ENCODE data around the gene SRP14. TPM values are rescaled to one million over a fixed set of nuclear protein-coding genes. Genes with fewer than 3 reads are reported as not detected.
A peak's percentile ranks its signal among the peaks of the same experiment; 100 is the strongest.

Gene SRP14
- total and polyA plus RNA-seq, 3 experiments from 2014 or later, result 202 to 835 (median 203) TPM

DNA sequence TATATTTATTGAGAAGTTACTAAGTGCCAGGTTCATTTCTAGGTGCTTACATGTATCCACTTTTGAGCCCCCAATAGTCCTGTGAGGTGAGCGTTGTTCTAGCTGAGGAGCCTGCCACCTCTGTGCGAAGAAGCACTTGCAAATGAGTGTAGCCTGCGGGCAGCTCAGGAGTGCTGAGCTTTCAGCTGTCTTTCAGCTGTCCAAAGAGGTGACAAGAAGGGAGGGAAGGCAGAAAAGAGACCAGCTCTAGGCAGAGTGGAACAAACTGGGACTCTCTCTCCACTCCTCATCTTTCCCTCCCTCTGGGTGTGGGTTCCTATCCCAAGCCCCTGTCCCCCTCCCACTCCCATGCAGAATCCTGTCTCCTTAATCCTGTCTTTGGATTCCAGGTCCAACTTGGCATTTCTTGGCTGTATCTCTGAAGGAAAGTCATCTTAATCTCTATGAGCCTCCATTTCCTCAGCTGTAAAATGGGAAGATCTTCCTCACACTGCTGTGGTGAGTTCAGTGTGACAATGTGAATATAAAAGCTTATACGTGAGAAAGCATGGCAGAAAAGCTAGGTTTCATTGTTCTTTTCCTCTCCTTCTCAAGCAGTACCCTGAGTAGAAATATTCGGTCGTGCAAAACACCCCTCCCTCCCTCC, 6.7 kb upstream of the SRP14 start:
- no peak overlapping the region for H3K27ac ChIP-seq (ENCODE audit: low read depth, low read length)

DNA sequence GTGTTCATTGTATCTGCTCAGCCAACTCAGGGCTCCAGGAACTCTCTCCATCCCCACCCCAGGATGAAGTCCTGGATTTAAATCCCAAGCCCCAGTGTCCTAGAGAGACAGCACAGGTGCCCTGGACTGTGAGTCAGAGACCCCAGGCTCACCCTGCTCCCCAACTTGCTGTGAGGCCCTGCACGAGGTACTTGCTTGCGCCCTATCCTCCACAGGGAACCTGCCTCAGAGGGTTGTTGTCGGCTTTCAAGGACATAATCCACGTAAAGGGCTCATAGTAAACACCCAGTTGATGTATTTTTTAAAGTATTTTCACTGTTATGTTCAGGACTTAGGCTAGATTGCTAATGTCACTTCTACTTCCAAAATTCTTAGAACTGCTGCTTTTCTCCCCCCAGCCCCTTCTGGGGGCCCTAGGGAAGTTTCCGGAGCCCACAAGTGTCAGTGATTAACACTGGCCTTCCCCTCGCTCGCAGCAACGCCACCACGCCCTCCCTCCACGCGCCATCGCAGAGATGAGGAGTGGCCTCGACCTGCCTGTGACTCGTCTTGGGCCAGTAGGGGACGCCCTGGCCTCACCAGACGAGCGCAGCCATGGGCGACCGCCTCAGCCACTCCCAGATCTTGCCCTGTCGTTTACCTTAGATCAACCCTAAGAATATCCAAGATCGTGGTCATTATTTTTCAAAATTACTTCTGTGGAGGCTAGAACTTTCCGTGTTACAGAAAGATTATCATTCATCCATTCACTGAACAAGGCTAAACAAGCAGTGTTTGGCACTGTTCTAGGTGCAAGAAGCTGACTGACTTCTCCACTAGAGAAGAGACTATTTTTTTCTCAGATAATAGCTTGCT, 6.0 kb upstream of the SRP14 start:
- H3K27ac ChIP-seq (ENCODE audit: low read depth, low read length), result no peak overlapping the region
- Mint-ChIP-seq H3K27me3 (no peaks in the 10 kb centered on the region), H3K9me3 (no peaks in the 10 kb centered on the region), H3K36me3 (peaks cover 0 to 1% (median 0%) of the 10 kb centered on the region in 3 donors), H3K4me3 (peak overlapping the region in 6 of 7 donors; percentile 43 to 78 (median 63)), H3K4me1 (peaks cover 50 to 64% (median 60%) of the 10 kb centered on the region in 3 donors), H3K27ac (peak overlapping the region; percentile 21 to 83 (median 55))
- CTCF ChIA-PET, result interaction anchor here (0.6 to 7.9 kb wide), 19 partner anchors 8 to 421 kb away, joined by 3 to 140 read pairs (median 3); partner anchors contain the start of genes BMF and PLCB2
- H3K9me3 ChIP-seq (ENCODE audit: low read length), result no peaks in the 10 kb centered on the region
- POLR2A ChIA-PET, result no interaction called here
- H3K27me3 ChIP-seq (ENCODE audit: insufficient read depth, low read length, poor library complexity, severe bottlenecking), result no peaks in the 10 kb centered on the region
- DNase-seq, result peak; percentile 67 to 86 (median 72)
- H3K4me3 ChIP-seq (ENCODE audit: low read length), result peak overlapping the region; percentile 9
- no peaks in the 10 kb centered on the region for H3K36me3 ChIP-seq (ENCODE audit: insufficient read depth, low read length)
- H3K4me1 ChIP-seq (ENCODE audit: insufficient read depth, low read length), result peaks cover 57% of the 10 kb centered on the region

More for the DNA sequence above, 6.7 kb upstream of the SRP14 start:
- H3K27ac Mint-ChIP-seq, result peak overlapping the region in 7 of 8 donors; percentile 31 to 83 (median 67)
- Histone ChIP-seq H3K4me1 (ENCODE audit: insufficient read depth, low read length) (peaks cover 57% of the 10 kb centered on the region), H3K4me3 (ENCODE audit: low read length) (peak overlapping the region; percentile 9), H3K9me3 (ENCODE audit: low read length) (no peaks in the 10 kb centered on the region), H3K36me3 (ENCODE audit: insufficient read depth, low read length) (no peaks in the 10 kb centered on the region), H3K27me3 (ENCODE audit: insufficient read depth, low read length, poor library complexity, severe bottlenecking) (no peaks in the 10 kb centered on the region)
- peaks cover 46 to 62% (median 60%) of the 10 kb centered on the region in 3 donors for H3K4me1 Mint-ChIP-seq
- ChIA-PET CTCF (interaction anchor here (0.6 to 7.9 kb wide), 17 partner anchors 9 to 422 kb away, joined by 3 to 140 read pairs (median 3); partner anchors contain the start of genes BMF and PLCB2), POLR2A (interaction anchor here (0.5 kb wide), 1 partner anchor 76 kb away, joined by 4 read pairs; no protein-coding TSS in a partner anchor)
- peak overlapping the region in 2 of 7 donors; percentile 42 to 56 for H3K4me3 Mint-ChIP-seq
- DNase-seq, result no peak
- no peaks in the 10 kb centered on the region for H3K27me3 Mint-ChIP-seq
- H3K9me3 Mint-ChIP-seq, result no peaks in the 10 kb centered on the region
- H3K36me3 Mint-ChIP-seq, result peaks cover 0 to 1% (median 0%) of the 10 kb centered on the region in 3 donors

DNA sequence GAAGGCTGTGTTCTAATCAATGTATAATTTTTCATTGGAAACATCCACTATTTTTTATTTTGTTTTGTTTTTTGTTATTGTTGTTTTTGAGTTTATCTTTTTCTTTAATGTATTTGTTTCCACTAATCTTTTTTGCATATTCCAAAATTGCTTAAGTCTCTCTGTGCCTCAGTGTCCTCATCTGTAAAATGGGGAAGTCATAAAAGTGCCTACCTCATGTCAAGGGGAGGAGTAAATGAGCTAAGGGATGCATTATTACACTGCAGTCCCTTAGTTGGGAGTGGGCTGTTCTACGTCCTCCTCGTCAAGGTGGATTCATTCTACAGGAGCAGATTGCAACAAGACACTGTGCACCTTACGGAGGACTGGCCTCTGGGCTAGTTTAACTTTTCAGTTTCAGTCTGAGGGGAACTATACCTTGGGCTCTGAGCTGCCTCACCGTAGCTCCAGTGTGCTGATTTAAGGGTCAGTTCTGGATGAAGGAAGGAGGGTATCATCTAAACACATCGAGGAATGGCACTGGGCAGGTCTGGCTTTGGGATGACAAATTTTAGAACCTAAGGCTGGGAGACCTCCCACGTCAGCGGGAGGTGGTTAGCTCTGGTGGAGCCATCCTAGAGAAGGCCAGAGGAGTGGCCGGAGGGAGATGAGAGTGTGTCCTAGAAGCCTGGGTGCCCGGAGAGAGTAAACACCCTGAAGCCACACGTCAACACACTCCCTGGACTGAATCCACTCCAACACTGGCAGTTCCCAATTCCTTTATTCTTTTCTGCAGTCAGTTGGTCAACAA, 5.1 kb upstream of the SRP14 start:
- Mint-ChIP-seq H3K36me3 (peaks cover 0 to 4% (median 0%) of the 10 kb centered on the region in 3 donors), H3K27ac (peak overlapping the region in 2 of 8 donors; percentile 38 to 79), H3K27me3 (no peaks in the 10 kb centered on the region), H3K4me1 (peaks cover 48 to 62% (median 58%) of the 10 kb centered on the region in 3 donors), H3K9me3 (no peaks in the 10 kb centered on the region), H3K4me3 (no peak overlapping the region)
- H3K27ac ChIP-seq (ENCODE audit: low read depth, low read length), result no peak overlapping the region
- no peaks in the 10 kb centered on the region for H3K9me3 ChIP-seq (ENCODE audit: low read length)
- H3K4me1 ChIP-seq (ENCODE audit: insufficient read depth, low read length), result peaks cover 51% of the 10 kb centered on the region
- no peak for DNase-seq
- ChIA-PET POLR2A (no interaction called here), CTCF (interaction anchor here (0.9 to 7.9 kb wide), 5 partner anchors 59 to 264 kb away, joined by 3 to 140 read pairs (median 5); no protein-coding TSS in a partner anchor)
- H3K36me3 ChIP-seq (ENCODE audit: insufficient read depth, low read length), result no peaks in the 10 kb centered on the region
- H3K27me3 ChIP-seq (ENCODE audit: insufficient read depth, low read length, poor library complexity, severe bottlenecking), result no peaks in the 10 kb centered on the region
- H3K4me3 ChIP-seq (ENCODE audit: low read length), result no peak overlapping the region

DNA sequence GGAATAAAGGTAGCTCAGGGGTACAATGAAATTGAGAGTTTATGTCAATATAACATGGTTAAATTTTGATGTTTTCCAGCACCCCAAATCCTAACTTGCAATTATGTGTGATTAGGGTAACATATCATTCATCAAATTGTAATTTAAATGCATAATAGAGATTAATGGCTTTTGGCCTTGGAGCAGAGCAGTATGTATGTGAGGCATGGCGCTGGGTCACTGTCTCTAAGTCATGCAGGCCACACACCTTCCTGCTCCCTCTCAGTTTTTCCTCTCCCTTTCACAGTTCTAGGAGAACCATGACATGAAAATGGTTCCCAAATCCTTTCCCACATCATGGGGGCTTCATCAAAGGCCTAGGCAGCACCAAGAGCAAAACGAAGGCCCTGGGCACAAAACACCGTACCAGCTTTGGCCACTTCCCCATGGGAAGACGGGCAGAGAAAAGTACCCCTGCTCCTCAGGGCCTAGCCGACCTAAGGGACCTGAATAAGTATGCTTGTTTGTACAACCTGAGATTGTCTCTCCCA, 3.9 kb upstream of the SRP14 start:
- peaks cover 0 to 17% (median 2%) of the 10 kb centered on the region in 3 donors for H3K36me3 Mint-ChIP-seq
- DNase-seq, result no peak
- Histone ChIP-seq H3K36me3 (ENCODE audit: insufficient read depth, low read length) (no peaks in the 10 kb centered on the region), H3K9me3 (ENCODE audit: low read length) (no peaks in the 10 kb centered on the region), H3K27ac (ENCODE audit: low read depth, low read length) (no peak overlapping the region), H3K27me3 (ENCODE audit: insufficient read depth, low read length, poor library complexity, severe bottlenecking) (no peaks in the 10 kb centered on the region), H3K4me3 (ENCODE audit: low read length) (no peak overlapping the region), H3K4me1 (ENCODE audit: insufficient read depth, low read length) (peaks cover 44% of the 10 kb centered on the region)
- POLR2A ChIA-PET, result no interaction called here
- no peaks in the 10 kb centered on the region for H3K9me3 Mint-ChIP-seq
- CTCF ChIA-PET, result interaction anchor here (0.9 to 7.9 kb wide), 4 partner anchors 60 to 236 kb away, joined by 3 to 140 read pairs (median 51); no protein-coding TSS in a partner anchor
- peak overlapping the region in 1 of 8 donors; percentile 88 for H3K27ac Mint-ChIP-seq
- H3K4me1 Mint-ChIP-seq, result peaks cover 46 to 60% (median 55%) of the 10 kb centered on the region in 3 donors
- peaks cover 0 to 2% of the 10 kb centered on the region in 2 donors for H3K27me3 Mint-ChIP-seq
- H3K4me3 Mint-ChIP-seq, result peak overlapping the region in 1 of 7 donors; percentile 13

DNA sequence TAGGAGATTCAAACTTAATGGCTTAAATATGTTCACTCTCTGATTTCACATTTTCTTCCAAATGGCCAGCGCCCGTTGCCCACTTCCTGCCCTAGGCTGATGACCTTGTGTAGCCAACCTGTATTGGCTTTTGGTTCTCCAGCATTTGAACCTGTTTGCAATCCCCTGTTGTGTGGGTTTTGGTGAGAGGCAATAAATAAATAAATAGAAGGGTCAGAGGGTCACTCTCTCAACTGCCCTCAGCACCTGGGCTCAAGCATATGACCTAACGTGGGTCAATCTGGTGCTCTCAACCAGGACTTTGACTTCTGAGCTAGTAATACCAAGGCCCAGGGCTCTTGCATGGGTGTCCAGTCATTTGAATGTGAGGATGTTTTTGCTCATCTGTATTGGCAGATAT, 1.8 kb upstream of the SRP14 start:
- ChIA-PET CTCF (interaction anchor here (1.2 to 9.1 kb wide), 3 partner anchors 65 to 233 kb away, joined by 3 to 54 read pairs (median 36); partner anchors contain the start of gene BMF), POLR2A (interaction anchor here (0.6 kb wide), 1 partner anchor 253 kb away, joined by 3 read pairs; no protein-coding TSS in a partner anchor)
- H3K9me3 ChIP-seq (ENCODE audit: low read length), result no peaks in the 10 kb centered on the region
- peak overlapping the region in 6 of 8 donors; percentile 43 to 100 (median 76) for H3K27ac Mint-ChIP-seq
- peaks cover 0 to 2% of the 10 kb centered on the region in 2 donors for H3K27me3 Mint-ChIP-seq
- H3K9me3 Mint-ChIP-seq, result no peaks in the 10 kb centered on the region
- no peaks in the 10 kb centered on the region for H3K27me3 ChIP-seq (ENCODE audit: insufficient read depth, low read length, poor library complexity, severe bottlenecking)
- H3K36me3 ChIP-seq (ENCODE audit: insufficient read depth, low read length), result peaks cover 10% of the 10 kb centered on the region
- H3K4me1 ChIP-seq (ENCODE audit: insufficient read depth, low read length), result peaks cover 33% of the 10 kb centered on the region
- H3K4me3 ChIP-seq (ENCODE audit: low read length), result no peak overlapping the region
- H3K27ac ChIP-seq (ENCODE audit: low read depth, low read length), result no peak overlapping the region
- peaks cover 48 to 62% (median 59%) of the 10 kb centered on the region in 3 donors for H3K4me1 Mint-ChIP-seq
- peaks cover 0 to 35% (median 12%) of the 10 kb centered on the region in 3 donors for H3K36me3 Mint-ChIP-seq
- DNase-seq, result no peak
- peak overlapping the region in 6 of 7 donors; percentile 47 to 78 (median 66) for H3K4me3 Mint-ChIP-seq

DNA sequence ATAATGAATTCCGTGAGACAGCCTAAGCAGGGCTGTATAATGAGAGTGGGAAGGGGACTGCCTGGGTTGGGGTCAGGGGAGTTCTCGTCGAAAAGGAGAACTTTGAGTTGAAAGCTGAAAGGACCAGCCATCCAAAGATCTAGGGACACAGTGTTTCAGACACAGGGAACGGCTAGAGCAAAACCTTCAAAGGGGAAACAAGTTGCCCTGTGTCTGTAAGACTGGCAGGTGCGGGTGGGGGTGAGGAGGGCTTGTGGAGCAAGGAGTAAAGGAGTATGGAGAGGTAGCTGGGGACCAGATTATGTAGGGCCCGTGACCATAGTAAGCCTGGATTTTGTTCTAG, 1.3 kb upstream of the SRP14 start:
- Mint-ChIP-seq H3K27me3 (peaks cover 0 to 2% of the 10 kb centered on the region in 2 donors), H3K27ac (peak overlapping the region; percentile 15 to 100 (median 84)), H3K36me3 (peaks cover 0 to 39% (median 12%) of the 10 kb centered on the region in 3 donors), H3K9me3 (no peaks in the 10 kb centered on the region), H3K4me3 (peak overlapping the region; percentile 47 to 84 (median 68)), H3K4me1 (peaks cover 43 to 60% (median 56%) of the 10 kb centered on the region in 3 donors)
- Histone ChIP-seq H3K4me3 (ENCODE audit: low read length) (peak overlapping the region; percentile 31), H3K27ac (ENCODE audit: low read depth, low read length) (no peak overlapping the region), H3K4me1 (ENCODE audit: insufficient read depth, low read length) (peaks cover 28% of the 10 kb centered on the region), H3K36me3 (ENCODE audit: insufficient read depth, low read length) (peaks cover 13% of the 10 kb centered on the region), H3K9me3 (ENCODE audit: low read length) (no peaks in the 10 kb centered on the region), H3K27me3 (ENCODE audit: insufficient read depth, low read length, poor library complexity, severe bottlenecking) (no peaks in the 10 kb centered on the region)
- ChIA-PET POLR2A (interaction anchor here (0.6 to 1.5 kb wide), 2 partner anchors 8 to 253 kb away, joined by 3 to 7 read pairs; no protein-coding TSS in a partner anchor), CTCF (interaction anchor here (0.9 to 9.1 kb wide), 4 partner anchors 65 to 233 kb away, joined by 3 to 54 read pairs (median 20); partner anchors contain the start of gene BMF)
- DNase-seq, result no peak

DNA sequence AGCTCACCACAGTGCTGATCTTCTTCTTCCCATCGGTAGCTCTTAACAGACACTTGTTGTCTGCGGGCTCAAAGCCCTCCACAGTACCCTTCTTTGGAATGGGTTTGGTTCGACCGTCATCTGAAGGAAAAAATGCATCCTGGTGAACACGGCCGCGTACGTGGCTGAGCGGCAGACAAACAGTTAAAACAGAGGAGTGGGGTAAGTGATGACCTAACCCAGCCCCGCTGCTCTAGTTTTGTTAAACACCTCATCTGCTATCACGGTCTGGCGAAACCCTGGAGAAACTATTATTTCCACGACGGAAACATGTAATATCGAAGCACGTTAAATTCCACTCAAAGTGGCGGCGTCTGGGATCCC, 725 bp downstream of the SRP14 start:
- H3K9me3 ChIP-seq (ENCODE audit: low read length), result no peaks in the 10 kb centered on the region
- H3K4me1 Mint-ChIP-seq, result peaks cover 41 to 62% (median 60%) of the 10 kb centered on the region in 3 donors
- DNase-seq, result no peak
- POLR2A ChIA-PET, result interaction anchor here (1.1 kb wide), 1 partner anchor 10 kb away, joined by 3 read pairs; no protein-coding TSS in a partner anchor
- CTCF ChIA-PET, result interaction anchor here (1.0 to 9.1 kb wide), 5 partner anchors 10 to 241 kb away, joined by 3 to 54 read pairs (median 5); partner anchors contain the start of gene BMF
- peaks cover 20% of the 10 kb centered on the region for H3K4me1 ChIP-seq (ENCODE audit: insufficient read depth, low read length)
- H3K4me3 Mint-ChIP-seq, result peak overlapping the region; percentile 98 to 100 (median 99)
- H3K9me3 Mint-ChIP-seq, result no peaks in the 10 kb centered on the region
- H3K27me3 ChIP-seq (ENCODE audit: insufficient read depth, low read length, poor library complexity, severe bottlenecking), result no peaks in the 10 kb centered on the region
- peak overlapping the region; percentile 81 for H3K27ac ChIP-seq (ENCODE audit: low read depth, low read length)
- peak overlapping the region; percentile 82 for H3K4me3 ChIP-seq (ENCODE audit: low read length)
- peaks cover 5 to 55% (median 16%) of the 10 kb centered on the region in 3 donors for H3K36me3 Mint-ChIP-seq
- H3K27me3 Mint-ChIP-seq, result peaks cover 0 to 2% of the 10 kb centered on the region in 2 donors
- peaks cover 26% of the 10 kb centered on the region for H3K36me3 ChIP-seq (ENCODE audit: insufficient read depth, low read length)
- peak overlapping the region; percentile 92 to 100 (median 98) for H3K27ac Mint-ChIP-seq
